HG02973 (cell line): Measurements from ENCODE around the gene CDC14A.
A peak's percentile ranks its signal among the peaks of the same experiment; 100 is the strongest.

Source experiments
- ATAC-seq: cut with Tn5 transposase; IDR thresholded peaks from one replicate; pipeline ENCODE4 v1.9.1; 2021; ENCODE audit warnings: moderate library complexity; ENCODE audit not compliant: unreplicated experiment

CDC14A gene

GRCh38 chr1:100479620-100480338 lies 127.5 kb downstream of the CDC14A start:
- ATAC-seq = no peak

DNA sequence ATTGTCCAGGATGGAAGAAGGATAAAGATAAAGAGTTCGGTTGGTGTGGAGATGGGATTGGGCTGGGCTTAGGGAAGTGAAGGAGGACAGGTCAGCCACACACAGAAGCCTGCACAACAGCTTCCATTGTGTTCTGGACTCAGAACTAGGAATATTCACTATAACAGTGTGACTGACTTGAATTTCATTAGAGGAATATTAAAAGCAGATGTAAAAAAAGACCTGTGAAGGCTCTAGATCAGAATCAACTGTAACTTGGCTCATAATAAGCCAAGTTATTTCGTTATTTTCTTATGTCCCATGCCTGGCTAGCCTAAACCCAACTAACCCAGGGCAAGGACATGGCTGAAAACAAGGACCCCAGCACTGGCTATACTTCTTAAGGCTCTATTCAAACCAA lies 129.0 kb downstream of the CDC14A start:
- ATAC-seq = no peak

- ATAC-seq = no peak
Observed at GRCh38 chr1:100482167-100482566, 129.9 kb downstream of the CDC14A start.

DNA sequence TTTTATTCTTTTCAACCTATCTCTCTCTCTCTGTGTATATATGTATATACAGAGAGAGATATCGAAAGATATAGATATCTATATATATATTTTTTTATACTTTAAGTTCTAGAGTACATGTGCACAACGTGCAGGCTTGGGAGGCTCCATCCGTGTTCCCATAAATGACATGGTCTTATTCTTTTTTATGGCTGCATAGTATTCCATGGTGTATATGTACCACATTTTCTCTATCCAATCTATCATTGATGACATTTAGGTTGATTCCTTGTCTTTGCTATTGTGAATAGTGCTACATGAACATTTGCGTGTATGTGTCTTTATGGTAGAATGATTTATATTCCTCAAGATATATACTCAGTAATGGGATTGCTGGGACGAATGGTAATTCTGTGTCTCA lies 130.4 kb downstream of the CDC14A start:
- no peak for ATAC-seq

DNA sequence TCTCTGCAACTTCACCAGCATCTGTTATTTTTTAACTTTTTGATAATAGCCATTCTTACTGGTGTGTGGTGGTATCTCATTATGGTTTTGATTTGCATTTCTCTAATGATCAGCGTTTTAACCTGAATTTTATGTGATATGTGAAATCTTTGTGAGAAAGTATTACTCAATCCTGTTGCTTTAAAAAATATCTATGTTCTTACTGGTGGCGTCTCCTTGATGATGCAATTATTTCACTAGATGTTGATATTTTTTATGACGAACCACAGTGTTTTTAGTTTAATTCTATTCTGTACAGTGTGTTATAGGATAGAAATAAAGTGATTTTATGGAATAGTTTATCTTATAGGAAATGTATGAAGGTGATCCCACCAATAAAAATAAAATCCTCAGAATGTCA lies 130.9 kb downstream of the CDC14A start:
- ATAC-seq = no peak

- no peak for ATAC-seq
Observed at GRCh38 chr1:100485855-100486258, 133.6 kb downstream of the CDC14A start.

DNA sequence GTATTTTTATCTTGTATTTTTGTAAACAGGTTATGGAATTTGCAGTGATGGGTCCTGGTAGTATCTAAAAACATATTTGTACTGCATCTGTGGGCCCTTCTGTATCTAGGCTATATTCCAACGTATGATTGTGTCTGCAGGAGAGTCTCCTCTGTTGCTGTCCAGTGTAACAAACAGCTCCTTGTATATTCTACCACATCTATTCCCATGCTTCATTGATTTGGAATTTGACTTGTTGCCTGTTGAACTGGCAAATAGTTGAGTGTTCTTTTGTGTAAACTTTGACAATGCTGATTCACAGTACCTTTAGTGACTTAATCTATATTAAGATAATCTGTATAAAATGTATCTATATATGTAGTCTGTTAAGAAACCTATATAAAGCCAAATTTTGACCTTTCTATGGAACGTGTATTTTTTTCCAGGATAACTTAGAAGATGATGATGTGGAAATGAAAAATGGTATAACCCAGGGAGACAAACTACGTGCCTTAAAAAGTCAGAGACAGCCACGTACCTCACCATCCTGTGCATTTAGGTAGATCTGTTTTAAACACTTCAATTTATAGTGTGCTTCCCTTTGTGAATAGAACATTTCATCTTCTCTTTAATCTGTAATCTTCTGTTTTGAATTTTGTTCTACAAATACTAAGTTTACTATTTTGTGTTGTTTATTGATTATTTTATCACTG lies 142.2 kb downstream of the CDC14A start:
- ATAC-seq = no peak

DNA sequence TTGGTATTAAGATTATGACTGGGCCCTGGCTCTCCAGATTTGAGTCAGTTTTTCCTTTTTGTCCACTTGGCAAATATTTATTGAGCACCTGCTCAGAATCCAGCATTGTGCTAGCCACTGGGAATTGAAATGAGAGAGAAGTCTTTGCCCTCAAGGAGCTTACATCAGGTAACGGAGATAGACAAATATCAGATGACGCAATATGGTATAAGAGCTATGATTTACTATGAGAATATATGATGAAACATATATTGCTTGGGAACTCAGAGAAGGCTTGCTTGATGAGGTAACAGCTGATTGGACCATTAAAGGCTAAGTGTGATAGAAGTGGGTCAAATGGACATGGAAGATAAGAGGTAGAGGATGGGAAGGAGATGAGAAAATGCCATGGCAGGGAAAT lies 144.6 kb downstream of the CDC14A start:
- no peak for ATAC-seq

DNA sequence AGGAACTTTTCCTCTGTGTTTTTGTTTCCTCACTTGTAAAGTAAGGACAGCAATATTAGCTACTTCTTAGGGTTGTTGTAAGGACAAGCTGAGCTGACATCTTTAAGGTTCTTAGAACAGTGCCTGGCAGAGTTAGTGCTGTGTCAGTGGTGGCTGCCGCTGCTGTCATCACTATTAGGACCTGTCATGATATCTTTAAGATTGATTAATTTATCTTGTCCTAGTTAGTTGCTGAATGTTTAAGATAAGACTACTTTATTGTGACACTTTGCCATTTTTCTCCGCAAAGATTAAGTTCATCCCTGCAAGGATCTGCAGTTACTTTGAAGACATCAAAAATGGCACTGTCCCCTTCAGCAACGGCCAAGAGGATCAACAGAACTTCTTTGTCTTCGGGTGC lies 145.5 kb downstream of the CDC14A start:
- ATAC-seq = no peak

DNA sequence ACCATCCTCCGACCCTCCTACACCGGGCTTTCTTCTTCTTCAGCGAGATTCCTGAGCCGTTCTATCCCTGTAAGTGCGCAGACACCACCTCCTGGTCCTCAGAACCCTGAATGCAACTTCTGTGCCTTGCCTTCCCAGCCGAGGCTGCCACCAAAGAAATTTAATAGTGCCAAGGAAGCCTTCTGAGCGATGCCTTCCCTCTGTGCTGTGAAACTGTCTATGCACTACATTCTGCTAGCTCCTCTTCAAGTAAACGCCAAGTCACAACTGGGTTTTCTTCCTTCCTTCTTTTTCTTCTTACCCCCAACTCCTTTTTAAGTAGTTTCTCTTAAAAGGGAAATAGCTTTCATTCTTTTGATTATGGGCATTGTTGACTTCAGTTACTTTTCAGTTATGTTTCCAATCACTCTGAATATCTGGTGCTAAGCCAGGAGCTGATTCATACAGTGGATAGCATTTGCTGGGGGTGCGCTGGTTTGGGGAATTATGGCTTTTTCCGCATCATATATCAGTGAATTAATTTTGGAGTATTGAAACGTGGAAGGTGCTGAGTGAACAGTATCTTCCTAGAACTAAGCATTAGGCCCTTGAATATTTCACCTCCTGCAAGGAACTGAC lies 147.0 kb downstream of the CDC14A start:
- ATAC-seq = no peak

DNA sequence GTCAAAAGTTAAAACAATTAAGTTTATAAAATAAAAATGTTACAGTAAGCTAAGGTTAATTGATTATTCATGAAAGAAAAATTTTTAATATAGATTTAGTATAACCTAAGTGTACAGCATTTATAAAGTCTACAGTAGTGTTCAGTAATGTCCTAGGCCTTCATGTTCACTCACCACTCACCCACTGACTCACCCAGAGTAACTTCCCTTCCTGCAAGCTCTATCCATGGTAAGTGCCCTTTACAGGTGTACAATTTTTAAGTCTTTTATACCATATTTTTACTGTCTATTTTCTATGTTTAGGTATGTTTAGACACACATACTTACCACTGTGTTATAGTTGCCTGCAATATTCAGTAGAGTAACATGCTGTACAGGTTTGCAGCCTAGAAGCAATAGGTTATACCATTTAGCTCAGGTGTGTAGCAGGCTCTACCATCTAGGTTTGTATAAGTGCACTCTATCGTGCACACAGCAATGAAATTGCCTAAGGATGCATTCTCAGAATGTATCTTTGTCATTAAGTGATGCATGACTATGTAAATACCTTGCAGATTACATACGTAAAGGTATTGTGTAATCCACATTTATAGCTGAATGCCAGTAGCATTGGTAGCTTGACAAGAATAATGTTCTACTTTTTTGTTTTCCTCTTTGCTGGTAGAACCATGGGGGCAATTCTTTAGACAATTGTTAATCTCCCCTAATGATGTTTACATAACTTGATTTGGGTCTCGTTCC lies 149.9 kb downstream of the CDC14A start:
- ATAC-seq = no peak

- ATAC-seq = no peak
Observed at GRCh38 chr1:100506217-100506616, 153.9 kb downstream of the CDC14A start.

DNA sequence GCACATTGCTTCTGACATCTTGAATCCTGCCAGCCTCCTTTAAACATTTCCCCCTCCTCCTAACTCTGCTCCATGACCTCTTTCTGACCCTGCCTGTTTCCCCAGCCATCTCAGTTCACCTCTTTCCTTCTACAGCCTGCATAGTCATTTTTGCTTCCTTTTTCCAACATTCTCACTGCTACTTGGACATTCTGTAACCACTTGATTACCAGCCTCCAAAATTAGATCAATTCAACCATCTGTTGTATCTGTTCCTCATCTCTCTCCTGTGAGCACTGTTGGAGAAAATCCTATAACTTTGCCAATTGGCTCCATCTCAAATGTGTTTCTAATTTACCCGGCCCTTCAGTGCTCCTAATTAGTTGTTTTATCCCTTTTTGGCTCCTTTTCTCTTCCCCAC lies 158.1 kb downstream of the CDC14A start:
- ATAC-seq = no peak

- ATAC-seq = no peak
Observed at GRCh38 chr1:100511058-100511457, 158.8 kb downstream of the CDC14A start.

GRCh38 chr1:100511773-100512172 lies 159.5 kb downstream of the CDC14A start:
- ATAC-seq = no peak

GRCh38 chr1:100512803-100513352 lies 160.6 kb downstream of the CDC14A start:
- peak; percentile 78 for ATAC-seq

DNA sequence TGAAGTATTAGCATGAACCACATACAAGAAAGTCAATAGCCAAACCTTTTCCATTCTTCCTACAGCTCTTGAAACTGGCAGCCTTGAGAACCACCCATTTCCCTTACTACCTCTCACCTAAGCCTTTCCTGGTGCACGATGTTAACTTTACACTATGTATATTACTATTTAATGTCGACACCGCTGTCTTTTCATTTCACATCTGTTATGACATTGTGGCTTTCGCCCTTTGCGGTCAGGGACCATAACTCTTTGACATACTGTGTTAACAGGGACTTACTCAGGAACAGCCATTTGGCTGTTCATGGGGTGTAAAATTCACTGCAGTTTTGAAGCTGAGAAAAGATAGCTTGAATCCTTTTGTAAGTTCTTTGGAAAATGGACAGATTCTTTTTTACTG lies 164.6 kb downstream of the CDC14A start:
- no peak for ATAC-seq

- ATAC-seq = no peak
Observed at GRCh38 chr1:100517515-100517914, 165.2 kb downstream of the CDC14A start.

- ATAC-seq = no peak
Observed at GRCh38 chr1:100518023-100518422, 165.7 kb downstream of the CDC14A start.

DNA sequence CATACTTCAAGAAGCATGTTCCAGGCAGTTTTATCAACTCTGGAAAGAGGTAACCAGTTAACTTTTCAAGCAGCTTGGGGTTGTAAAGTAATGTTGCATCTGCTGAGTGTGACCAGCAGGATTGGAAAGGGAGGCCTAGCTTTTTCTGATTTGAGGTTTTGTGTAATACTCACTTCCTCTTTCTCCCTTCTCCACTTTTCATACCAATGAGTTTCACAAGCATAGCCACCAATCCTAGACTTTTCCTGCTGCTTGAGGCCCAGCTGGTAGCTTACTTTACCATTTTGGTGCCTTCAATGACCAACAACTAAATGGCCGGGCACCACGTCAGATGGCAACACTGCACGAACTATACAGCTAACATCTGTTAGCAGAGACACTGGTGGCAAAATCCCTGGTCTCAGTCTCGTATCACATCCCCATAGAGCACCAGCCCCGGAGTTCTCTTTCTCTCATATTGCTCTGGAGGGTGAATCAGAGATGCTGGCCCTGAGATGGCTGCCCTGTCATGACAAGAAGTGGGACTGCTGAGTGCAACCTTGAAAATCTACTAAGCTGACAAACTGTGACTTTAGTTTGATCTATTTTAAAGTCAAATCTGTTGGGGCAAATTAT lies 170.8 kb downstream of the CDC14A start:
- peak; percentile 96 for ATAC-seq

- ATAC-seq = no peak
Observed at GRCh38 chr1:100524355-100524754, 172.0 kb downstream of the CDC14A start.
